Transverse colon (tissue), 4 donors: ENCODE data around the gene CYREN. TPM values are rescaled to one million over a fixed set of nuclear protein-coding genes. Genes with fewer than 3 reads are reported as not detected.

ENCODE experiments used
- DNase-seq: peaks from one replicate; pipeline ENCODE4 v3.0.0-alpha.2; 2019
- H3K27ac ChIP-seq, 4 donors: fragments of 200-600 bp; sonication (generic); 2 replicates each; pipeline ENCODE4 v1.5.1; 2016 to 2018; ENCODE audit warnings: inconsistent platforms in 4 of 4
- H3K27me3 ChIP-seq: fragments of 200-600 bp; sonication (generic); 2 replicates; pipeline ENCODE4 v1.5.1; 2017; ENCODE audit warnings: inconsistent platforms
- H3K36me3 ChIP-seq, 4 donors: fragments of 200-600 bp; sonication (generic); 2 replicates each; pipeline ENCODE4 v1.5.1; 2017 to 2019; ENCODE audit warnings: inconsistent platforms in 4 of 4
- H3K4me1 ChIP-seq, 4 donors: fragments of 200-600 bp; sonication (generic); 2 replicates each; pipeline ENCODE4 v1.5.1; 2017 to 2020; ENCODE audit warnings: inconsistent platforms in 4 of 4
- H3K4me3 ChIP-seq, 4 donors: fragments of 200-600 bp; sonication (generic); 1 replicate in 1 of 4; 2 replicates in 3 of 4; pipeline versions ENCODE4 v1.5.1 to v1.6.1; 2017 to 2019; ENCODE audit warnings: inconsistent platforms in 4 of 4
- H3K9me3 ChIP-seq, 2 donors: fragments of 200-600 bp; sonication (generic); 2 replicates each; pipeline ENCODE4 v1.5.1; 2017 to 2019; ENCODE audit warnings: inconsistent platforms in 2 of 2
- CTCF ChIP-seq, 5 experiments: fragments of 200-600 bp in 3 of 5; fragments of 450-650 bp in 2 of 5; sonication (generic) in 3 of 5; IDR thresholded peaks; 1 replicate in 2 of 5; 2 replicates in 3 of 5; pipeline ENCODE4 v1.5.1; 2016 to 2017; ENCODE audit warnings: antibody characterized with exemption in 5 of 5, inconsistent platforms in 3 of 5, mild to moderate bottlenecking in 2 of 5, moderate library complexity in 1 of 5
- EP300 ChIP-seq: sonication (generic); formaldehyde crosslinking; IDR thresholded peaks from one replicate; pipeline ENCODE4 v1.6.1; 2017; ENCODE audit warnings: antibody characterized with exemption, low read depth
- POLR2A ChIP-seq: fragments of 450-650 bp; IDR thresholded peaks from one replicate; pipeline ENCODE4 v1.6.1; 2016; ENCODE audit warnings: antibody characterized with exemption, mild to moderate bottlenecking, moderate library complexity
- POLR2AphosphoS5 ChIP-seq, 3 donors: sonication (generic); formaldehyde crosslinking; IDR thresholded peaks; one replicate each; pipeline ENCODE4 v1.6.1; 2016; ENCODE audit warnings: antibody characterized with exemption in 3 of 3
- WGBS, 2 donors: methylation state at CpG; one replicate each; pipeline ENCODE4 v1.1.5; 2018; ENCODE audit warnings: low coverage in 1 of 2; 5-methylcytosine and 5-hydroxymethylcytosine counted together
- in situ Hi-C, 4 donors: fragments of 200-750 bp; cut with MboI; loops; one replicate each; pipeline versions ENCODE4 v1.15.0 to v1.15.1; 2017; ENCODE audit warnings: low sequenced_read_pairs in 3 of 4, low pct_ligation_motif_present in 1 of 4, low pct_unique_long_range_greater_than_20kb in 1 of 4
- intact Hi-C: fragments of 100-400 bp; cut with DNase I; formaldehyde crosslinking; loops from one replicate; pipeline ENCODE4 v1.15.1; 2023; ENCODE audit warnings: low total_unique reads
- total RNA-seq, 4 donors: library from RNA; depleted of rRNA; stranded (reverse); fragments of >200 nt; gene quantifications; one replicate each; pipeline ENCODE4 v1.1.0, GENCODE V29; 2016

The CYREN gene
- total RNA-seq, 4 donors from 2014 or later, result 30.8 to 88.3 (median 37.8) TPM

- Histone ChIP-seq H3K4me1 (no peaks in the 10 kb centered on the region), H3K36me3 (peaks cover 0 to 34% (median 8%) of the 10 kb centered on the region in 4 donors), H3K4me3 (no peak overlapping the region), H3K27me3 (no peaks in the 10 kb centered on the region), H3K27ac (no peak overlapping the region), H3K9me3 (no peaks in the 10 kb centered on the region)
- DNase-seq, result no peak
- intact Hi-C loops, result no loop called here
- WGBS, 2 donors, result 97% methylated on average over 11 to 12 of the region's 12 CpGs
- in situ Hi-C loops, result loop anchor here in 1 of 4 donors (25.0 kb wide), 1 partner anchor 526 kb away; no protein-coding TSS in a partner anchor
- no peak for TF ChIP-seq EP300
- TF ChIP-seq POLR2A, result no peak
- TF ChIP-seq CTCF (IDR thresholded peaks at IDR 0.05), result no peak
- TF ChIP-seq POLR2AphosphoS5 (IDR thresholded peaks at IDR 0.05), result no peak
Observed at GRCh38 chr7:135188298-135188984, 17.9 kb upstream of the CYREN start.

- Histone ChIP-seq H3K4me3 (no peak overlapping the region), H3K9me3 (peaks cover 6 to 8% of the 10 kb centered on the region in 2 donors), H3K27me3 (no peaks in the 10 kb centered on the region), H3K36me3 (peaks cover 0 to 23% (median 9%) of the 10 kb centered on the region in 4 donors), H3K4me1 (no peaks in the 10 kb centered on the region), H3K27ac (no peak overlapping the region)
- intact Hi-C loops, result no loop called here
- in situ Hi-C loops, result loop anchor here in 1 of 4 donors (25.0 kb wide), 1 partner anchor 525 kb away; no protein-coding TSS in a partner anchor
- 89% methylated on average over 12 of the region's 12 CpGs; no CpG with 5 or more reads in 1 of the 2 donors for WGBS, 2 donors
- no peak for DNase-seq
- TF ChIP-seq POLR2A, result no peak
- no peak for TF ChIP-seq POLR2AphosphoS5 (IDR thresholded peaks at IDR 0.05)
- no peak for TF ChIP-seq CTCF (IDR thresholded peaks at IDR 0.05)
- no peak for TF ChIP-seq EP300
Observed at GRCh38 chr7:135186841-135187253, 16.3 kb upstream of the CYREN start.

- Histone ChIP-seq H3K9me3 (peaks cover 13 to 15% of the 10 kb centered on the region in 2 donors), H3K4me1 (no peaks in the 10 kb centered on the region), H3K4me3 (no peak overlapping the region), H3K27ac (no peak overlapping the region), H3K27me3 (no peaks in the 10 kb centered on the region), H3K36me3 (peaks cover 0 to 23% (median 11%) of the 10 kb centered on the region in 4 donors)
- 96% methylated on average over 3 of the region's 3 CpGs; no CpG with 5 or more reads in 1 of the 2 donors for WGBS, 2 donors
- TF ChIP-seq EP300 (no peak), POLR2AphosphoS5 (IDR thresholded peaks at IDR 0.05) (no peak), CTCF (IDR thresholded peaks at IDR 0.05) (no peak), POLR2A (no peak)
- DNase-seq, result no peak
- in situ Hi-C loops, result loop anchor here in 1 of 4 donors (25.0 kb wide), 1 partner anchor 524 kb away; no protein-coding TSS in a partner anchor
- intact Hi-C loops, result no loop called here
Observed at GRCh38 chr7:135186261-135186540, 15.7 kb upstream of the CYREN start.

GRCh38 chr7:135185471-135186260, 15.2 kb upstream of the CYREN start:
- H3K36me3 ChIP-seq, result peaks cover 0 to 23% (median 11%) of the 10 kb centered on the region in 4 donors
- TF ChIP-seq CTCF (IDR thresholded peaks at IDR 0.05) (no peak), POLR2A (no peak)
- no peak for DNase-seq
- H3K4me3 ChIP-seq, result no peak overlapping the region
- H3K9me3 ChIP-seq, result peaks cover 18 to 20% of the 10 kb centered on the region in 2 donors
- intact Hi-C loops, result no loop called here
- in situ Hi-C loops, result loop anchor here in 1 of 4 donors (25.0 kb wide), 1 partner anchor 523 kb away; no protein-coding TSS in a partner anchor
- no peaks in the 10 kb centered on the region for H3K4me1 ChIP-seq
- H3K27ac ChIP-seq, result no peak overlapping the region
- WGBS, 2 donors, result 80 to 89% methylated on average over 4 to 7 of the region's 7 CpGs
- no peaks in the 10 kb centered on the region for H3K27me3 ChIP-seq
